ENCODE measurements around the gene RAB40AL.
"Not testable (repeated sequence)": the region's sequence is repeated elsewhere in the genome, so short reads cannot be mapped to it uniquely, and the experiment has no call there.

The RAB40AL gene

DNA sequence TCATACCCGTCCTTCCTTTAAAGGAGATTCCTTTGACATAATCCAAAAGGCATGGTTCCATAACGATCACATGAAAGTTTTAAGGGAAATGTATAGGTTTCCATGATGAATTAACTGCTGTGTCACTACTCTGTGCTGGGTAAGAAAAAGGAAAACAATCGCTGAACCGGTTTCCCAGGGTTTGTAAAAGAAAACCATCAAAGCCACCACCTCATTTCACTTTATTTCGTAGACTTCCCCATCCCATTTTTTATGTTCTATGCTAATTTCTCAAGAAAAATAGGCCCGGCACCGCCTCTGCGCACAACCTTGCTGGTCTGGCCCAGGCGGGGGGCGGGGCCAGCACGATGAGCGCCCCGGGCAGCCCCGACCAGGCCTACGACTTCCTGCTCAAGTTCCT, at the start of gene RAB40AL:
TSS of gene RAB40AL (plus strand) at position 301 of the 400 bp plus-strand sequence. CDS start at position 348, 47 bp downstream.
- H3K4me3 ChIP-seq (ENCODE audit: low read depth, low read length): not testable (repeated sequence)

- H3K4me3 ChIP-seq (ENCODE audit: low read depth, low read length): no peak overlapping the region
Measured at GRCh38 chrX:102887687-102888086, 49.4 kb upstream of the RAB40AL start.

DNA sequence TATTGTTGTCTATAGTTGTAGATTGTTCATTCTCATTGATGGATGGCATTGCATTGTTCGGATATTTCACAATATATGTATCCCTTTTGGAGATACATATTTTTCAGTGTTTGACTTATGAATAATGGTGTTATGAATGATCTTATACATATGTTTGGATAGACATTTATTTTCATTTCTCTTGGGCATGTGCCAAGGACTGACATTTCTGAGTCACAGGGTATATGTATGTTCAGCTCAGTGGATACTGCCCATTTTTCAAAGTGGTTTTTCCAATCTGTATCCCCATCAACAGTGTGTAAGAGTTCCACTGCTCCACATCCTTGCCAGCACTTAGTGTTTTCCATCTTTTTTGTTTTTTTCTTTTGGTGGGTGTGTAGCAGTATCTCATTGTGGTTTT, 45.0 kb upstream of the RAB40AL start:
- no peak overlapping the region for H3K4me3 ChIP-seq (ENCODE audit: low read depth, low read length)

GRCh38 chrX:102899940-102900916, 36.8 kb upstream of the RAB40AL start:
- no peak overlapping the region for H3K4me3 ChIP-seq (ENCODE audit: low read depth, low read length)

GRCh38 chrX:102902355-102902754, 34.7 kb upstream of the RAB40AL start:
- H3K4me3 ChIP-seq (ENCODE audit: low read depth, low read length): no peak overlapping the region

DNA sequence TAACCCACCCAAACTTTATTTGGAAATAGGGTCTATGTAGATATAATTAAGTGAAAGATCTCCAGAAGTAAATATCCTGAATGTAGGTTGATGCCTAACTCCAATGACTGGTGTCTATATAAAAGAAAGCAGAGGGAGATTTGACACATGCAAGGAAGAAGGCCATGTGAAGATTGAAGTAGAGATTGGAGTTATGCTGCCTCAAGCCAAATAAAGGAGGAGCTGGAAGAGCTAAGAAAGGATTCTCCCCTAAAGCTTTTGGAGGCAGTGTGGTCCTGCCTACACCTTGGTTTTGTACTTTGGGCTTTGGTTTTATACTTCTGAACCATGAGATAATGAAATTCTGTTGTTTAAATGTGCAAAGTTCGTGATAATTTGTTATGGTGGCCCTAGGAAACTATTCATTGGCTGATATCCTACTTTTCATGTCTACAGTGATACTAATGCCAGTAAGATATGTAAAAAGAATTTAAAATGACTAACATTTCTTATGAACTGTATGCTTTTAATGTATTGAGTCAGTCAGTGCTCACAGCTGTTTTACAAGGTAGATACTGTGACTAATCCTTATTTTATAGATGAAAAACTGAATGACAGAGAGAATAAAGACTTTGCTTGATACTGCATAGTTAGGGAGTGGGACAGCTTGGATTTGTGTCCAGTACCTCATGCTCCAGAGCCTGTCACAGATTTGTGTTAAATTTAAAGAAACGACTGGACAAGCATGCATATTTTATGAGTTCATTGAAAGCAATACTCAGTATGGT, 5.9 kb upstream of the RAB40AL start:
- H3K4me3 ChIP-seq (ENCODE audit: low read depth, low read length): no peak overlapping the region

GRCh38 chrX:102934624-102935023, 2.4 kb upstream of the RAB40AL start:
- no peak overlapping the region for H3K4me3 ChIP-seq (ENCODE audit: low read depth, low read length)

DNA sequence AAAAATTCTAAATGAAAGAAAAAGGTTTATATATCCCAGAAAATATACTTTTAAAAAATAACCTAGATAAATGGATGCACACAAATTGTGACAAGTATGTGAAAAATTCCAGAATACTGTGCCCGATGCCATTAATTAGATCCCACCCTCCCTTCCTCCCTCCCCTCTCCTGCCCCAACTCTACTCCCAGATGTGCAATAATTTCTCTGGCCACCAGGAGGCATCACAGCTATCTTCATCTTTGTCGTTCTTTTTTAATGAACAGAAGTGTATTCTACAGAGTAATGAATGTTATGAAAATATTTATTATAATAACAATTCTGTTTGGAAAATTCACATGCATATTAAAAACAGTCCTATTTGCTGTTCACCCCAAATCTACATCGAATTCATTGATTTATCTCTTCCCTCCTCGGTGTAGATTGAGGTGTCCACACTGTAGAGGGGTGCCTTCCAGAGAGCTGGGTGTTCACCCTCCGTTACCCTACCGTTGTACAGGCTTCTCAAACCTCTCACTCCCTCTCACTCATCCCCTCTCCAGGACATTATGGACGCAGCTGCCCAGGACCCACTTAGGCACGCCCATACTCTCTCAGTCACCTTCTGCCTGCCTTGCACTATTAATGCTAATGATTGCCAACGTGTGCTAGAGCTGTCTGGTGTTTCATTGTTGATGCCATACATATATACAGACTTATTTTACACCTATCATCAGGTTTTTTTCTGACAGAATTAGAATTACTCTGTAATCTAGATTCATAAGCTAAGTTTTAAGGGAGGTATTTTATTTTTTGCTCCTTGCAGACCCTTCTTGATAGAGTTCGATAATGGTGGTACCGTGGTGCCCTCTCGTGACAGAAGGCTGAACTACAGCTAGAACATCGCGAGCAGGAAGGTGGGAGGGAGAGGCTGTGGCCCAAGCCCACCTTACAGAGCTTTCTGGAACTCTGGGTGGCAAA, 14.1 kb downstream of the RAB40AL start:
- H3K4me3 ChIP-seq (ENCODE audit: low read depth, low read length): no peak overlapping the region

DNA sequence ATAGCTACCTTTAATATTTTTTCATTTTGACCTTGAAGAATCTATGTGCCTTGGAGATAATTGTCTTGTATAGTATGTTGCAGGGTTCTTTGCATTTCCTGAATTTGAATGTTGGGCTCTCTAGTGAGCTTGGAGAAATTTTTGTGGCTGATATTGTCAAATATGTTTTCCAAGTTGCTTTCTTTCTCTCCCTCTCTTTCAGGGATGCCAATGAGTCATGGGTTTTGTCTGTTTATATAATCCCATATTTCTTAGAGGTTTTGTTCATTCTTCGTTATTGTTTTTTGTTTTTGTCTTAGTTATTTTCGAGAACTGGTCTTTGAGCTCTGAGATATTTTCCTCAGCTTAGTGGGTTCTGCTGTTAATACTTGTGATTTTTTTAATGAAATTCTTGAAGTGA, 20.7 kb downstream of the RAB40AL start:
- H3K4me3 ChIP-seq (ENCODE audit: low read depth, low read length): no peak overlapping the region

GRCh38 chrX:102958794-102959193, 21.7 kb downstream of the RAB40AL start:
- no peak overlapping the region for H3K4me3 ChIP-seq (ENCODE audit: low read depth, low read length)

GRCh38 chrX:102959471-102959870, 22.4 kb downstream of the RAB40AL start:
- no peak overlapping the region for H3K4me3 ChIP-seq (ENCODE audit: low read depth, low read length)

DNA sequence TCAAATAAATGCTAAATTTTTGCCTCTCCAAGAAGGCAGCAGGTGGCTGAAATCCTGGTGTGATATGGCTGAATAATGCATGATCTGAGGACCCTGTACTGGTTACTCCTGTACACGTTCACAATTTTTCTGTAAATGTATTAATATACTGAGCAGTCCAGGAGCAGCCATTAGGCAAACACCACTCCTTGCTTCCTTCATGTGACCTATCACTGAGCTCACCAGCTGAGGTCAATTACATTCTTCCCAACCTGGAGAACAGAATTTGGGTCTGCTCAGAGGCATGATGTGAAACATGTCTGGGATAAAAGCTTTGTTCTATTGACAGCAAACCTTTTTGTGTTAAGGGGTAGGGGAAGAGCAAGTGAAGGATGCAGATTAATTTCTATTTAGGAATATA, 26.9 kb downstream of the RAB40AL start:
- H3K4me3 ChIP-seq (ENCODE audit: low read depth, low read length): no peak overlapping the region

GRCh38 chrX:102964940-102965339, 27.9 kb downstream of the RAB40AL start:
- no peak overlapping the region for H3K4me3 ChIP-seq (ENCODE audit: low read depth, low read length)

DNA sequence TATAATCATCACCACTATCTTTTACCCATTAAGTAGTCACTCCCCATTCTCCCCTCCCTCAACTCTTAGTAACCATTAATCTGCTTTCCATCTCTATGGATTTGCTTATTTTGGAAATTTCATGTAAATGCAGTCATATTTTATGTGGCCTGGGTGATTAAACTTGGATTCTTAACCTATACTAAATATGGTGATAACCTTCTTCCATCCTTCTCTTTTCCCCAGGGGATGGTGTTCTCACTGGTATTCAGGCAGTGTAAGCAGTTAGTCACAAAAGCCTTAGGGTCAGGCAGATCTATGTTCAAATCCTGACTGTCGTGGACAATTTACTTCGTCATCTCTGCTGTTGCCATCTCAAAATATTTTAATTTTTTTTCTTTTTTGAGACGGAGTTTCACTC, 29.6 kb downstream of the RAB40AL start:
- no peak overlapping the region for H3K4me3 ChIP-seq (ENCODE audit: low read depth, low read length)

GRCh38 chrX:102968216-102968615, 31.1 kb downstream of the RAB40AL start:
- H3K4me3 ChIP-seq (ENCODE audit: low read depth, low read length): no peak overlapping the region

GRCh38 chrX:102971536-102971935, 34.5 kb downstream of the RAB40AL start:
- not testable (repeated sequence) for H3K4me3 ChIP-seq (ENCODE audit: low read depth, low read length)

DNA sequence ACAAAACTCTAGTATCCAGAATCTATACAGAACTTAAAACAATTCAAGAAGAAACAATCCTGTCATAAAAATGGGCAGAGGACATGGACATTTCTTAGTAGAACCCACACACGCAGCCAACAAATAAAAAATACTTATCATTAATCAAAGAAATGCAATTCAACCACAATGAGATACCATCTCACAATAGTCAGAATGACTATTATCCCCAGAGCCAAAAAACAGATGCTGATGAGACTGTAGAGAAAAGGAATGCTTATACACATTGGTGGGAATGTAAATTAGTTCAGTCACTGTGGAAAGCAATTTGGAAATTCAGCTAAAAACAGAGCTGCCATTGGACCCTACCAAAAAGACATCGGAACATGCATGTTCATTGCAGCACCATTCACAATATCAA, 37.9 kb downstream of the RAB40AL start:
- H3K4me3 ChIP-seq (ENCODE audit: low read depth, low read length): no peak overlapping the region

DNA sequence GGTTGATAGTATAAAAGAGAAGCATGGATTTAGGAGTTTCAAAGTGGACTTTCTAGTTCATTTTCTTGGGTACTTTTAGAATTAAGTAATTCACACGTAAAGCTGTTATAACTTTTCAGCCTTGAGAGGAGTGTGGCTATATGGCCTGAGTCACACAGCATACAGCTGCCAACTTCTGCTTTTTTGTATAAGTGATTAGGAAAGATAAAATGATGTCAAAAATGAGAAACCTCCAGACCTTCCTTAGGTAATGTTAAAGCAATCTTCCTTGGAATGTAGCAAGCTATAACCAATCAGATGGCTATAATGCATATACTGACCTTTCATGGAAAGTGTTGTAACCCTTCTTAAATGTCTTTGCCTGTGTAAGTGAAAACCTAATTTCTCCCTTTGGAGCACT, 39.2 kb downstream of the RAB40AL start:
- no peak overlapping the region for H3K4me3 ChIP-seq (ENCODE audit: low read depth, low read length)

DNA sequence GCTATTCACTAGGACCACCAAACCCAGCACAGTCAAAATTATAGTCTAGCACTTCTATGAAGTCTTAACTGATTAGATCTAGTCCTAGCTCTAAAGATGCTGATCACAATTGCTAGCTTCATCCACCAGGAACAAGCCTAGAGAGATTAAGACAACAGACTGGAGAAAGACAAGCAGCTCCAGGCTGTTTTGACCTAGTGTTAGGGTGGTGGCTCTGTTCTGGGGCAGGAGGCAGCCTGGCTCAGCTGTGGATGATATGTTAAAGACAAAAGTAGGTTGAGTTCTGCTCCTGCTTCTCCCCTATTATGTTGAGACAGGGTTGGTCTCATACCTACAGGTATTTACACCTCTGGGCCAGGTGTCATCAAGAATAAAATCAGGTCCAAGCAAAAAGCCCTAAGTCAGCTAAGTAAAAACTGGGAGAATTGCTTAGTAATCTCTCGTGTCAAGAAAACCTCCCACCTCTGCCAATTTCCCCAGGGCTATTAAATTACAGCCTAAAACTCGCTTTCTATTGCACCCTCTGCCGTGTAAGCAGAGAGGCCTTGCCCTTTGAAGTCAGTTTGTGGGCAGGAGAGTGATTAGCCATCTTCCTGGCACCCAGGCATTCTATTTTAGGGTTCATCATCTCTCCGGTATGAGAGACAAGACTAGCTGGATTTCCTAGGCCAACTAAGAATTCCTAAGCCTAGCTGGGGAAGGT, 39.9 kb downstream of the RAB40AL start:
- no peak overlapping the region for H3K4me3 ChIP-seq (ENCODE audit: low read depth, low read length)

DNA sequence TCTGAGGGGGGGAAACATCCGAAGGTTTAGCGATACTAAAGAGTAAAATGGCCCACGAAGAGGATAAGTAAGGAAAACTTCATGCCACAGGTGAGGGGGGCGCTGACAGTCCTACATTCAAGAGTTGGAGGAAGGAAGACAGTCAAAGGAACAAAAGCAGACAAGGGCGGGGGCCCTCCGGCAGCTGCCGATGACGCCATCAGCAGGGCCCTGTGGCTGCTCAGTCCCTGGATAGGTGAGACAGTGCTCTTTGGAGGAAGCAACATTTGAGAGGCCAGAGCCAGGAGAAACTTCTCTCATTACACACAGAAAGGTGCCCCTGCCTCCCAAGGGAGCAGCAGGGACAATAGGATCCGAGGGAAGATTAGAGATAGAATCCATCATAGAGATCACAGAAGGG, 41.5 kb downstream of the RAB40AL start:
- no peak overlapping the region for H3K4me3 ChIP-seq (ENCODE audit: low read depth, low read length)
